Measurements from ENCODE around the gene CADM2.

- TF ChIP-seq CTCF (IDR thresholded peaks at IDR 0.05) (peak in 1 of 5 experiments; percentile 16), POLR2A (IDR thresholded peaks at IDR 0.05) (no peak), EP300 (IDR thresholded peaks at IDR 0.05) (no peak)
Observed at GRCh38 chr3:85304360-85304964, 345.7 kb downstream of the CADM2 start.
